Mesenteric fat pad (tissue), 1 donor: ENCODE data around the gene GON4L. TPM values are rescaled to one million over a fixed set of nuclear protein-coding genes. Genes with fewer than 3 reads are reported as not detected.
"Not testable (repeated sequence)": the region's sequence is repeated elsewhere in the genome, so short reads cannot be mapped to it uniquely, and the experiment has no call there.

Source experiments
- DNase-seq: peaks from one replicate; pipeline ENCODE4 v3.0.0-alpha.2; 2020; ENCODE audit warnings: low spot score
- total RNA-seq: library from RNA; stranded (reverse); fragmentation: NEBNext Ultra II Directional; extraction: Animal tissue kit (Norgen Biotek cat#: 25700); gene quantifications from one replicate; pipeline ENCODE4 v1.2.1, GENCODE V29; 2021
- donor health status: DM: yes; HTN: yes; CAD: no.

The GON4L gene
- total RNA-seq, 1 donor from 2014 or later = 53.0 TPM

GRCh38 chr1:155759966-155760630, 96.9 kb downstream of the GON4L start:
- no peak for DNase-seq

GRCh38 chr1:155759017-155759416, 98.0 kb downstream of the GON4L start:
- DNase-seq = not testable (repeated sequence)

GRCh38 chr1:155748141-155748540, 108.9 kb downstream of the GON4L start:
- DNase-seq = peak; percentile 55

GRCh38 chr1:155747586-155747985, 109.4 kb downstream of the GON4L start:
- peak; percentile 67 for DNase-seq

- peak; percentile 95 for DNase-seq
Observed at GRCh38 chr1:155745284-155746228, 111.5 kb downstream of the GON4L start.

- peak; percentile 18 for DNase-seq
Observed at GRCh38 chr1:155744711-155745283, 112.2 kb downstream of the GON4L start.

- DNase-seq = peak; percentile 37
Observed at GRCh38 chr1:155741908-155742307, 115.1 kb downstream of the GON4L start.

GRCh38 chr1:155740995-155741394, 116.0 kb downstream of the GON4L start:
- DNase-seq = no peak

- DNase-seq = peak; percentile 39
Observed at GRCh38 chr1:155729031-155729898, 127.7 kb downstream of the GON4L start.

GRCh38 chr1:155725142-155725541, 131.9 kb downstream of the GON4L start:
- no peak for DNase-seq

GRCh38 chr1:155719703-155720102, 137.3 kb downstream of the GON4L start:
- no peak for DNase-seq

- not testable (repeated sequence) for DNase-seq
Observed at GRCh38 chr1:155718524-155719115, 138.4 kb downstream of the GON4L start.

- DNase-seq = no peak
Observed at GRCh38 chr1:155717041-155717440, 140.0 kb downstream of the GON4L start.

- no peak for DNase-seq
Observed at GRCh38 chr1:155715777-155716176, 141.2 kb downstream of the GON4L start.

GRCh38 chr1:155715056-155715455, 142.0 kb downstream of the GON4L start:
- DNase-seq = not testable (repeated sequence)

GRCh38 chr1:155713075-155713474, 143.9 kb downstream of the GON4L start:
- DNase-seq = no peak

GRCh38 chr1:155712636-155713035, 144.4 kb downstream of the GON4L start:
- peak; percentile 28 for DNase-seq

GRCh38 chr1:155711457-155711856, 145.6 kb downstream of the GON4L start:
- not testable (repeated sequence) for DNase-seq

- no peak for DNase-seq
Observed at GRCh38 chr1:155709391-155709790, 147.6 kb downstream of the GON4L start.

GRCh38 chr1:155706139-155706538, 150.9 kb downstream of the GON4L start:
- peak; percentile 12 for DNase-seq
